Bone marrow (tissue), 2 donors: Measurements from ENCODE around the gene OR10H2.
"Not testable (repeated sequence)": the region's sequence is repeated elsewhere in the genome, so short reads cannot be mapped to it uniquely, and the experiment has no call there.

ENCODE experiments used
- DNase-seq, 2 donors: peaks; one replicate each; lab custom pipeline; 2025; lab: John Stamatoyannopoulos, UW

OR10H2 gene

GRCh38 chr19:15769586-15769985, 41.8 kb downstream of the OR10H2 start:
- DNase-seq, result no peak

DNA sequence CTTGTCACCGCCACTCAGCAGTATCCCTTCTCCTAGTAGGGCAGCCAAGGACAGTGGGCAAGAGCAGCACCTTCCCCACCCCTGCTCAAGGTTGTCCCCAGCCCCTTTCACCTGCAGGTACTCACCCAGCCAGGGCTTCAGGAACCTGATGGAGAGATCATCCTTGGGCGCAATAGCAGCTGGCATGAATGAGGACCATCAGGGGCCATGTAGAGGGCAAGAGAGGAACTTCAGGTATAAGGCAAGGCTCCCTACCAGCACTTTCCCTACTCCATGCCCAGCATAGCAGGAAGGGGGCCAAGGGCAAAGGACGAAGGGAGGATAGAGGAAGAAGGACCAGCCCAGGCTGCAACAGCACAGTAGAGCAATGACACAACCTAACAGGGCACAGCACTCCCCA, 46.3 kb downstream of the OR10H2 start:
- DNase-seq, result not testable (repeated sequence)

- DNase-seq, result no peak
Measured at GRCh38 chr19:15775249-15775648, 47.4 kb downstream of the OR10H2 start.

DNA sequence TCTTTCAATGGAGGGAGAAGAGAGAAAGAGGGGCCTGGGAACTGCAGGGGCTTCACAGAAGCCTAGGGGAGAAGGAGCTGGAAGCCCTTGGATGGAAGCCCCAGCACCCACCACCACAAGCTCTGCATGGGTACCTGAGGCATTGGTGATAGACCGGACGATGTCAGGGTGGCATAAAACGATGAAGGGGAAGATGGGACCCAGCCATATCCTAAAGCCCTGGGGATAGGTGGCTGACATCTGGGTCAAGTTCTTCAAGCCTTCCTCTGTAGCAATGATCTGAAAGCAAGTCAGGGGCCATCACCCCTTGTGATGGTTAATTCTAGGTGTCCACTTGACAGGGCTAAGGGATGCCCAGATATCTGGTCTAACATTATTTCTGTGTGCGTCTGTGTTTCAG, 48.4 kb downstream of the OR10H2 start:
- no peak for DNase-seq

- no peak for DNase-seq
Measured at GRCh38 chr19:15776991-15777970, 49.5 kb downstream of the OR10H2 start.
